GM19025 (cell line): Measurements from ENCODE around the gene TTC7B.
A peak's percentile ranks its signal among the peaks of the same experiment; 100 is the strongest.
"Not testable (repeated sequence)": the region's sequence is repeated elsewhere in the genome, so short reads cannot be mapped to it uniquely, and the experiment has no call there.

Experiments
- ATAC-seq: cut with Tn5 transposase; IDR thresholded peaks from one replicate; pipeline ENCODE4 v1.9.1; 2021; ENCODE audit warnings: mild to moderate bottlenecking, low read depth, moderate library complexity; ENCODE audit not compliant: unreplicated experiment

TTC7B gene, protein sequence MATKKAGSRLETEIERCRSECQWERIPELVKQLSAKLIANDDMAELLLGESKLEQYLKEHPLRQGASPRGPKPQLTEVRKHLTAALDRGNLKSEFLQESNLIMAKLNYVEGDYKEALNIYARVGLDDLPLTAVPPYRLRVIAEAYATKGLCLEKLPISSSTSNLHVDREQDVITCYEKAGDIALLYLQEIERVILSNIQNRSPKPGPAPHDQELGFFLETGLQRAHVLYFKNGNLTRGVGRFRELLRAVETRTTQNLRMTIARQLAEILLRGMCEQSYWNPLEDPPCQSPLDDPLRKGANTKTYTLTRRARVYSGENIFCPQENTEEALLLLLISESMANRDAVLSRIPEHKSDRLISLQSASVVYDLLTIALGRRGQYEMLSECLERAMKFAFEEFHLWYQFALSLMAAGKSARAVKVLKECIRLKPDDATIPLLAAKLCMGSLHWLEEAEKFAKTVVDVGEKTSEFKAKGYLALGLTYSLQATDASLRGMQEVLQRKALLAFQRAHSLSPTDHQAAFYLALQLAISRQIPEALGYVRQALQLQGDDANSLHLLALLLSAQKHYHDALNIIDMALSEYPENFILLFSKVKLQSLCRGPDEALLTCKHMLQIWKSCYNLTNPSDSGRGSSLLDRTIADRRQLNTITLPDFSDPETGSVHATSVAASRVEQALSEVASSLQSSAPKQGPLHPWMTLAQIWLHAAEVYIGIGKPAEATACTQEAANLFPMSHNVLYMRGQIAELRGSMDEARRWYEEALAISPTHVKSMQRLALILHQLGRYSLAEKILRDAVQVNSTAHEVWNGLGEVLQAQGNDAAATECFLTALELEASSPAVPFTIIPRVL

GRCh38 chr14:90815822-90816662 is at the start of gene TTC7B:
TSS of gene TTC7B (minus strand) at chr14:90816430. CDS start at chr14:90816295, 135 bp downstream.
- peak; percentile 73 for ATAC-seq

- ATAC-seq: no peak
Measured at GRCh38 chr14:90864741-90865140, 48.5 kb upstream of the TTC7B start.

GRCh38 chr14:90858511-90858910 is 42.3 kb upstream of the TTC7B start:
- no peak for ATAC-seq

GRCh38 chr14:90857866-90858265 is 41.6 kb upstream of the TTC7B start:
- ATAC-seq: no peak

DNA sequence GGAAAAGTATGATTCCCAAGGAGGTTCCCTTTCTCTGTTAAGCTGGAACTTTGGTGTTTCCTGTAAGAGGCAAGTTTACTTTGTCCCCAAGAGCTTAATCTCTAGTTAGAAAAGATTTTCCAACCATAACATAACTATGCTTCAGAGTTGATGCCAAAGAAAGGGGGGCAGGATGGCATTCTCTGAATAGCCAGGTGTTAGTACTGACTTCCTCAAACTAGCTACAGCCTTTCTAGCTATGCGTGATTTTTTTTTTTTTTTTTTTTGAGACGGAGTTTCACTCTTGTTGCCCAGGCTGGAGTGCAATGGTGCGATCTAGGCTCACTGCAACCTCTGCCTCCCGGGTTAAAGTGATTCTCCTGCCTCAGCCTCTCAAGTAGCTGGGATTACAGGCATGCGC is 39.9 kb upstream of the TTC7B start:
- not testable (repeated sequence) for ATAC-seq

- ATAC-seq: no peak
Measured at GRCh38 chr14:90853116-90853515, 36.9 kb upstream of the TTC7B start.

DNA sequence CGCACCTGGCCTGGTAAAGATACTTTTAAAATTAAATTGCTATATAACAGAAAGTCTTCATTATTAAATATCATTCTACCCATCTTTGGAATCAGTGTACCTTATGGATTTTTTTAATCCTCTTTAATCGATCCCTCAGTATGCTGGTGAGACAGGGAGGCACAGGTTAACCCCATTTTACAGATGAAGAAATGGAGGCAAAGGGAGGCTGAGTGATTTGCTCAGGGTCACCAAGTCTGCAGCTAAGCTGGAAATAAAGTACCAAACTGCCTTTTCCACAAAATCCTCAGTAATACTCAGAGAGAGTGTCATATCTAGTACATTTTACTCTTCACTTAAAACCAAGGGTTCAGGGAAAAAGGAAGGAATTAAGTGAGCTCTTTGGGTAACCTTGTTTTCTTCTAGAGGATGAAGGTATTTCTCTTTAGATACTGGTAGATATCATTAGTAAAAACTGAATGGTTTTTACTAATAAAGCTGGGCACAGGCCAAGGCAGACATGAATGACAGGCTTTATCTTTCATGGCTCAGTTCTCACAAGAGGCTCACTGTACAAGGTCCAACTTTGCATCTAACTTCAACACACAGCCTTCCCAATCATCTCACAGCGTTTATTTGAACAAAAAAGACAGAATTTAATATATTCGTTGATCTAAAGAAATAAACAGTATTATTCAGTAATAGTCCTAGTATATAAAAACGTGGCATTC is 35.3 kb upstream of the TTC7B start:
- ATAC-seq: no peak

DNA sequence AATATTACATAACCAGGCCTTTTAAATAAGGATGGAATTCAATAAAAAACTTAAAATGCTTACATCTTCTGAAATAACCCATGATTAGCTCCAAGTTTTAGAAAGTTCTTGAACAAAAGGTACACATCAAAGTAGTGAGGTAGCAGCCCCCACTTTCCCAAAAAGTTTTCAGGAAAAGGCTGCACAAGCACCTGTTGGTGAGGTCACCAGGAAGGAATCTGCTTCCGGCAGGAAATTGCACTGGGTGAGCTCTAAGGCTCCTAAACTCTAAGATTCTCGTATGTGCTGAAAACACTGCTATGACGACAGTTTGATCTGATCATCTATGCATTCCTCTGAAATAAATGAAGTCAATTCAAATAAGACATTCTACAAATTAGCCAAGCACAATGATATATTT is 34.3 kb upstream of the TTC7B start:
- no peak for ATAC-seq

DNA sequence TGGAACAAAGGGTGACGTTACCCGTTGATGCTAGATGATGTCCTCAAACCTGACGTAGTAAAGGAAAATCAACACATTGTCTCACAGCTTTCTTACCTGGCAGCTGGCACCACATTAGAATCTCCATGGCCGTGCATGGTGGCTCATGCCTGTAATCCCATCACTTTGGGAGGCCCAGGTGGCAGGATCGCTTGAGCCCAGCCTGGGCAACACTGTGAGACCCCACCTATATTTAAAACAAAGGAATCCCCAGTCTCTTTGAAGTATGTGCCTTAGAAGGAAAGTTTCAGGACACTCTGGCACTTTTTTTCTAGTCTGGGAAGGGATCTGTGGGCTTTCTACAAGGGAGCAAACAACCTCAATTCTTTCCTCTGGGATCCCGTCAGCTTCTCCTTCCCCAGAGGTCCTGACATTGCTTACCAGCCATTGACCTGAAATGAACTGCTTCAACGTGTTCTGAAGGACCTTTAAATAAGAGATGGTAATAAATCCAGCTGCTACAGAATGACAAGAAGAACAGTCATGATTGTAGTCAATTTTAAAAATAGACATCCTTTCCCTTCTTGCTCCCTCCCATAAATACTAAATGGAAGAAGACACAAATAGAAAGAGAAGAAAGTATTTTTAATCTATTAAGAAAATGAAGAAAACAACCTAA is 33.7 kb upstream of the TTC7B start:
- no peak for ATAC-seq

DNA sequence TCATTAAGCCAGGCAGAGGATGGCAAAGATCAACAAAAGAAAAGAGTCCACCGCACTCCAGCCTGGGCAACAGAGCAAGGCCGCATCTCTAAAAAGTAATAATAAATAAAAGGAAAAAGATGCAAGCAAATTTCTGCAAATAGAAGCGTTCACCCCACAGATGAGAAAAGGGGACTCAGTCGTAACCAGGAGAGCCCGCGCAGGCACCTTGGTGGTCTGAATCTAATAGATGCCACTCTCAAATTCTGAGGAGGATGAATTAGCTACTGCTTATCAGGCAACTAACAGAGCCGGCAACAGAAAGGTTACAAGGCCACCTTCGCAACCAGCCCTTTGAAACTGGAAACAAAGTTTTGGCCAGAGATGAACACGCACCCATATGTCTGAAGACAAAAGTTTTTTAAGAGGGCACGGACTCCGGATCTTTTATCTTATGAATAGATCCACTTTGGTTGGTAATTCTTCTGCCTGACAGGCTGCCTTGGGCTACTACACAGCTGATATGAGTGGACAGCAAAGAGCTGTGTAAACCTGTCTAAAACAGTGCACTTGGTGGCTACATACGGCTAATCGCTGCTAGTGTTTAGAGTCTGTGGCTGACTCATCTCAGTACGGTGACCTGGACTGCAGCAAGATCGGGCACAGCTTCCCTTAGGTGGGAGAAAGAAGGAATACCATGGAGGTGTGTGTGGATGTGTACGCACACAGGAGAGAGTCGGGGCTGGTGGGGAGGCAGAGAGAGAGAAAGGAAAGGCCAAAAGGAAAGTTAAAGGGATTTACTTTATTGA is 32.9 kb upstream of the TTC7B start:
- no peak for ATAC-seq

- no peak for ATAC-seq
Measured at GRCh38 chr14:90846511-90846910, 30.3 kb upstream of the TTC7B start.

DNA sequence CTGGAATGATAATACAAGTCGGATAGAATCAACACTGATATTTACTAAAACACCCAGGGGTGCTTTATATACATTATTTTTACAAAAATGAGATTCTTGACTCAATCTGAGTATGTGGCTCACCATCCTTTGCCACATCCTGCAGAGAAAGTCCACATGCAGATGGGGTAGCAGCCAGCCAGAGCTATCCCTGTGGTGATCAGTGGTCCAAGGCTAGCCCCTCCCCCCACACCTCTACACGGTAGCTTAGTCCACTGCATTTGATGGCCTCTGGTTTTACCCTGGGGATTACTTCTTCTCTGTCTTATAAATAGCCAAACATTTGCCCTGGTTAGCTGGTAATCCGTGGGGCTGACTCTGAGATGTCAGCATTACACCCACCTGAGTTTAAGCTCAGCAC is 28.1 kb upstream of the TTC7B start:
- ATAC-seq: no peak

- ATAC-seq: no peak
Measured at GRCh38 chr14:90842726-90843125, 26.5 kb upstream of the TTC7B start.

GRCh38 chr14:90840667-90841066 is 24.4 kb upstream of the TTC7B start:
- not testable (repeated sequence) for ATAC-seq

GRCh38 chr14:90839889-90840266 is 23.6 kb upstream of the TTC7B start:
- ATAC-seq: no peak

DNA sequence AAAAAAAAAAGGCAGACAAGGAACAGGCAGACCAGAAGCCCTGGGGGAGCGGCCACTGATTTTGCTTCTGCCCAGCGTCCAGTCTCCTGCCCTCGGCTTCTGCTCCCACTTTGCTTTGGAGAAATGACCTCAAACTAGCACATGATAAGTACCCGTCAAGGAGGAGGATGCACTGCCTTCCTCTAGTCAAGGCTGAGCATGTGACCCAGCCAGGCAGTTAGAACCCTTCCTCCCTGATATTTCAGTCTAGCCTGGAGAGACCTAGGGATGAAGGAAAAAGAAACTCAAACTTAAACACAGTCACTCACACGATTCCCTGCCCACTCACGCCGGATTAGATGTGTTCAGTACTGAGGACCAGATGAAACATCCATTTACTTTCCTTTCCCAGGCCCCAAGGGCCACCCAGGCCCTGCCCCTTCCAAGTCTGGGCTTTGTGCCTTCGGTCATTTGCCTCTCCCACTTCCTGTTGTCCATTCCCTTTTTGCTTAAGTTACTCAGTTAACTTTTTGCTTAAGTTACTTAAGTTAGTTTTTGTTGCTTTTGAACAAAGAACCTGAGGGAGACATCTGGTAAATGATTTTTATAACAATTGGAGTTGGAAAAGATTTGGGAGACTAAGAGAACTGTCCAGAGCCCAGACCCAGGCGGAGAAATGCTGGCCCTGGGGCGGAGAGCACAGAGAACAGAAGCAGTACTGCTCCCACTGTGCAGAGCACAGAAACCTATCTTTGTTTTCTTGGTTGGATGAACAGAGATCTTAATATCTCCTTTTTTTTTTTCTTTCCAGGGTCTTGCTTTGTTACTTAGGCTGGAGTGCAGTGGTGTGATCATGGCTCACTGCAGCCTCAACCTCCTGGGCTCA is 23.0 kb upstream of the TTC7B start:
- ATAC-seq: no peak

- not testable (repeated sequence) for ATAC-seq
Measured at GRCh38 chr14:90838531-90838930, 22.3 kb upstream of the TTC7B start.

DNA sequence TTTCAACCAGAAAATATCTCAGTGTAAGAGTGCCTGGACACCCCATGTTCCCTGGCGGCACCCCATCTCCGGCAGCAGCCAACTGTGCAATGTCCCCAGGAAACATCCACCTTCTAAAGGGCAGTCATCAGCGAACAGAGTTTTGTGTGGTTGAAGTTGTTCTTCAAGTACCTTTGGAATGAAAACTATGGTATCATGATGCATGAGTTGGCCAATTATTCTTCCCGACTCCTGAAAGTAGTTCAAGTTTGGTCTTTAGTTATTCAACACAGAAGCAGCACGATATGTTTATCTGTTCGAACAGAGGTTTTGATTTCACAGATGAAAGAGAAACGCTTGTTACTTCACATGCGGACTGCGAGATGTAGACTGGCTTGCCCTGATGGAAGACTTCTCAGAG is 21.1 kb upstream of the TTC7B start:
- ATAC-seq: no peak
